ENCODE results near the gene MRPL4. TPM values are rescaled to one million over a fixed set of nuclear protein-coding genes. Genes with fewer than 3 reads are reported as not detected.
"Not testable (repeated sequence)": the region's sequence is repeated elsewhere in the genome, so short reads cannot be mapped to it uniquely, and the experiment has no call there.

Gene MRPL4
- total RNA-seq, 2 experiments from 2014 or later = 85.4 to 112 TPM

- Mint-ChIP-seq H3K4me3 (no peak overlapping the region), H3K4me1 (peaks cover 38% of the 10 kb centered on the region), H3K27ac (no peak overlapping the region), H3K36me3 (no peaks in the 10 kb centered on the region), H3K27me3 (no peaks in the 10 kb centered on the region), H3K9me3 (ENCODE audit: low read depth) (no peaks in the 10 kb centered on the region)
- DNase-seq = no peak
- no peak for ATAC-seq
- CTCF ChIA-PET = interaction anchor here (0.5 to 4.0 kb wide), 2 partner anchors 17 to 244 kb away, joined by 3 to 53 read pairs; partner anchors contain the start of gene MRPL4
Observed at GRCh38 chr19:10233946-10234345, 18.1 kb upstream of the MRPL4 start.

GRCh38 chr19:10235003-10235402 lies 17.0 kb upstream of the MRPL4 start:
- CTCF ChIA-PET = interaction anchor here (4.0 kb wide), 1 partner anchor 16 kb away, joined by 53 read pairs; the partner anchor contains the start of gene MRPL4
- Mint-ChIP-seq H3K27ac (peak overlapping the region; percentile 36), H3K9me3 (ENCODE audit: low read depth) (no peaks in the 10 kb centered on the region), H3K4me3 (no peak overlapping the region), H3K27me3 (no peaks in the 10 kb centered on the region), H3K4me1 (peaks cover 34% of the 10 kb centered on the region), H3K36me3 (no peaks in the 10 kb centered on the region)
- no peak for DNase-seq
- ATAC-seq = no peak

GRCh38 chr19:10235409-10235808 lies 16.6 kb upstream of the MRPL4 start:
- H3K4me3 Mint-ChIP-seq = peak overlapping the region; percentile 75
- ATAC-seq = not testable (repeated sequence)

GRCh38 chr19:10237702-10238101 lies 14.3 kb upstream of the MRPL4 start:
- H3K4me3 Mint-ChIP-seq = no peak overlapping the region
- no peak overlapping the region for H3K27ac Mint-ChIP-seq
- no peaks in the 10 kb centered on the region for H3K27me3 Mint-ChIP-seq
- H3K36me3 Mint-ChIP-seq = no peaks in the 10 kb centered on the region
- DNase-seq = no peak
- peaks cover 26% of the 10 kb centered on the region for H3K4me1 Mint-ChIP-seq
- no peak for ATAC-seq
- no peaks in the 10 kb centered on the region for H3K9me3 Mint-ChIP-seq (ENCODE audit: low read depth)
- CTCF ChIA-PET = interaction anchor here (4.0 kb wide), 1 partner anchor 13 kb away, joined by 53 read pairs; the partner anchor contains the start of gene MRPL4

More at GRCh38 chr19:10235409-10235808, 16.6 kb upstream of the MRPL4 start:
- not testable (repeated sequence) for H3K9me3 Mint-ChIP-seq (ENCODE audit: low read depth); DNase-seq; H3K36me3 Mint-ChIP-seq; H3K27me3 Mint-ChIP-seq
- peaks cover 34% of the 10 kb centered on the region for H3K4me1 Mint-ChIP-seq
- CTCF ChIA-PET = interaction anchor here (1.0 to 4.0 kb wide), 6 partner anchors 8 to 139 kb away, joined by 3 to 53 read pairs (median 5); partner anchors contain the start of gene MRPL4
- H3K27ac Mint-ChIP-seq = peak overlapping the region; percentile 92

GRCh38 chr19:10238172-10238783 lies 13.7 kb upstream of the MRPL4 start:
- ATAC-seq = no peak
- Mint-ChIP-seq H3K27ac (no peak overlapping the region), H3K4me3 (no peak overlapping the region), H3K36me3 (no peaks in the 10 kb centered on the region), H3K9me3 (ENCODE audit: low read depth) (no peaks in the 10 kb centered on the region), H3K27me3 (no peaks in the 10 kb centered on the region), H3K4me1 (peaks cover 26% of the 10 kb centered on the region)
- CTCF ChIA-PET = interaction anchor here (1.0 to 3.0 kb wide), 2 partner anchors 9 to 11 kb away, joined by 4 to 22 read pairs; no protein-coding TSS in a partner anchor
- no peak for DNase-seq

- CTCF ChIA-PET; H3K4me1 Mint-ChIP-seq; DNase-seq; H3K27ac Mint-ChIP-seq; H3K36me3 Mint-ChIP-seq; H3K4me3 Mint-ChIP-seq; H3K27me3 Mint-ChIP-seq; H3K9me3 Mint-ChIP-seq (ENCODE audit: low read depth); ATAC-seq: not testable (repeated sequence)
Observed at GRCh38 chr19:10241826-10242449, 10.1 kb upstream of the MRPL4 start.

- no peak for ATAC-seq
- CTCF ChIA-PET = no interaction called here
- Mint-ChIP-seq H3K4me1 (peaks cover 5% of the 10 kb centered on the region), H3K27ac (no peak overlapping the region), H3K27me3 (no peaks in the 10 kb centered on the region), H3K36me3 (no peaks in the 10 kb centered on the region), H3K9me3 (ENCODE audit: low read depth) (no peaks in the 10 kb centered on the region), H3K4me3 (no peak overlapping the region)
- no peak for DNase-seq
Observed at GRCh38 chr19:10243606-10244005, 8.4 kb upstream of the MRPL4 start.

- no peak for DNase-seq
- H3K4me3 Mint-ChIP-seq = no peak overlapping the region
- H3K36me3 Mint-ChIP-seq = no peaks in the 10 kb centered on the region
- no peaks in the 10 kb centered on the region for H3K27me3 Mint-ChIP-seq
- peaks cover 3% of the 10 kb centered on the region for H3K4me1 Mint-ChIP-seq
- H3K9me3 Mint-ChIP-seq (ENCODE audit: low read depth) = no peaks in the 10 kb centered on the region
- CTCF ChIA-PET = interaction anchor here (1.3 to 2.1 kb wide), 2 partner anchors 14 to 16 kb away, joined by 6 read pairs; no protein-coding TSS in a partner anchor
- H3K27ac Mint-ChIP-seq = peak overlapping the region; percentile 21
- ATAC-seq = no peak
Observed at GRCh38 chr19:10245189-10245939, 6.7 kb upstream of the MRPL4 start.

- Mint-ChIP-seq H3K36me3 (no peaks in the 10 kb centered on the region), H3K27me3 (no peaks in the 10 kb centered on the region), H3K4me1 (peaks cover 8% of the 10 kb centered on the region), H3K27ac (no peak overlapping the region), H3K4me3 (no peak overlapping the region), H3K9me3 (ENCODE audit: low read depth) (no peaks in the 10 kb centered on the region)
- ATAC-seq = no peak
- DNase-seq = no peak
- CTCF ChIA-PET = interaction anchor here (0.6 to 2.1 kb wide), 3 partner anchors 13 to 398 kb away, joined by 4 to 6 read pairs (median 6); no protein-coding TSS in a partner anchor
Observed at GRCh38 chr19:10246511-10246910, 5.5 kb upstream of the MRPL4 start.

GRCh38 chr19:10252707-10253106 lies 693 bp downstream of the MRPL4 start:
- peak overlapping the region; percentile 96 for H3K27ac Mint-ChIP-seq
- H3K36me3 Mint-ChIP-seq = peaks cover 34% of the 10 kb centered on the region
- ATAC-seq (no peak), DNase-seq (no peak)
- peaks cover 40% of the 10 kb centered on the region for H3K4me1 Mint-ChIP-seq
- no peaks in the 10 kb centered on the region for H3K9me3 Mint-ChIP-seq (ENCODE audit: low read depth)
- peak overlapping the region; percentile 99 for H3K4me3 Mint-ChIP-seq
- no peaks in the 10 kb centered on the region for H3K27me3 Mint-ChIP-seq
- CTCF ChIA-PET = interaction anchor here (1.3 to 14.8 kb wide), 3 partner anchors 17 to 168 kb away, joined by 3 to 339 read pairs (median 27); partner anchors contain the start of gene ICAM1

- CTCF ChIA-PET = interaction anchor here (14.8 kb wide), 1 partner anchor 136 kb away, joined by 339 read pairs; no protein-coding TSS in a partner anchor
- H3K27me3 Mint-ChIP-seq = no peaks in the 10 kb centered on the region
Observed at GRCh38 chr19:10254244-10254643, 2.2 kb downstream of the MRPL4 start.

GRCh38 chr19:10255358-10255757 lies 3.3 kb downstream of the MRPL4 start:
- CTCF ChIA-PET = interaction anchor here (7.2 to 14.8 kb wide), 2 partner anchors 14 to 135 kb away, joined by 125 to 339 read pairs; partner anchors contain the start of gene ICAM1
- peaks cover 46% of the 10 kb centered on the region for H3K36me3 Mint-ChIP-seq
- H3K27ac Mint-ChIP-seq = no peak overlapping the region
- ATAC-seq (no peak), DNase-seq (no peak)
- no peak overlapping the region for H3K4me3 Mint-ChIP-seq
- peaks cover 56% of the 10 kb centered on the region for H3K4me1 Mint-ChIP-seq
- no peaks in the 10 kb centered on the region for H3K27me3 Mint-ChIP-seq
- no peaks in the 10 kb centered on the region for H3K9me3 Mint-ChIP-seq (ENCODE audit: low read depth)

More at GRCh38 chr19:10254244-10254643, 2.2 kb downstream of the MRPL4 start:
- Mint-ChIP-seq H3K4me3 (no peak overlapping the region), H3K9me3 (ENCODE audit: low read depth) (no peaks in the 10 kb centered on the region), H3K27ac (peak overlapping the region; percentile 19), H3K4me1 (peaks cover 50% of the 10 kb centered on the region), H3K36me3 (peaks cover 46% of the 10 kb centered on the region)
- DNase-seq (no peak), ATAC-seq (no peak)

- peaks cover 55% of the 10 kb centered on the region for H3K4me1 Mint-ChIP-seq
- H3K36me3 Mint-ChIP-seq = peaks cover 46% of the 10 kb centered on the region
- no peaks in the 10 kb centered on the region for H3K27me3 Mint-ChIP-seq
- ATAC-seq (no peak), DNase-seq (no peak)
- no peaks in the 10 kb centered on the region for H3K9me3 Mint-ChIP-seq (ENCODE audit: low read depth)
- no peak overlapping the region for H3K4me3 Mint-ChIP-seq
- CTCF ChIA-PET = interaction anchor here (7.2 to 14.8 kb wide), 2 partner anchors 13 to 134 kb away, joined by 125 to 339 read pairs; partner anchors contain the start of gene ICAM1
- H3K27ac Mint-ChIP-seq = no peak overlapping the region
Observed at GRCh38 chr19:10256551-10256950, 4.5 kb downstream of the MRPL4 start.

All from activated CD8-positive, alpha-beta memory T cell treated with anti-CD3 and anti-CD28 coated beads, Interleukin-2, amount 10 ng/mL, durations not matched to agents 7 days and 5 days (primary cell).